Femur (tissue), 1 donor: ENCODE measurements around the gene CCDC102B.
"Not testable (repeated sequence)": the region's sequence is repeated elsewhere in the genome, so short reads cannot be mapped to it uniquely, and the experiment has no call there.

ENCODE experiments used
- DNase-seq: peaks from one replicate; pipeline ENCODE4 v3.0.0-alpha.2; 2017

Gene CCDC102B

GRCh38 chr18:68984342-68984741 lies 186.5 kb downstream of the CCDC102B start:
- no peak for DNase-seq

GRCh38 chr18:68985172-68985820 lies 187.4 kb downstream of the CCDC102B start:
- DNase-seq, result no peak

- DNase-seq, result no peak
Measured at GRCh38 chr18:68991286-68991685, 193.4 kb downstream of the CCDC102B start.

- DNase-seq, result no peak
Measured at GRCh38 chr18:68992719-68993482, 195.0 kb downstream of the CCDC102B start.

GRCh38 chr18:68995675-68996074 lies 197.8 kb downstream of the CCDC102B start:
- DNase-seq, result no peak

GRCh38 chr18:68997845-68998244 lies 200.0 kb downstream of the CCDC102B start:
- no peak for DNase-seq

GRCh38 chr18:69000366-69000765 lies 202.5 kb downstream of the CCDC102B start:
- DNase-seq, result no peak

- no peak for DNase-seq
Measured at GRCh38 chr18:69002233-69002632, 204.4 kb downstream of the CCDC102B start.

GRCh38 chr18:69006212-69006611 lies 208.3 kb downstream of the CCDC102B start:
- DNase-seq, result not testable (repeated sequence)

- no peak for DNase-seq
Measured at GRCh38 chr18:69008538-69008937, 210.7 kb downstream of the CCDC102B start.

- DNase-seq, result no peak
Measured at GRCh38 chr18:69021211-69021805, 223.4 kb downstream of the CCDC102B start.

GRCh38 chr18:69022426-69022825 lies 224.5 kb downstream of the CCDC102B start:
- no peak for DNase-seq

- DNase-seq, result no peak
Measured at GRCh38 chr18:69031571-69031970, 233.7 kb downstream of the CCDC102B start.

GRCh38 chr18:69032009-69032408 lies 234.1 kb downstream of the CCDC102B start:
- no peak for DNase-seq

GRCh38 chr18:69035756-69036155 lies 237.9 kb downstream of the CCDC102B start:
- DNase-seq, result no peak

- DNase-seq, result no peak
Measured at GRCh38 chr18:69044215-69044614, 246.3 kb downstream of the CCDC102B start.

- DNase-seq, result no peak
Measured at GRCh38 chr18:69064063-69064462, 266.2 kb downstream of the CCDC102B start.

- no peak for DNase-seq
Measured at GRCh38 chr18:69067048-69067447, 269.2 kb downstream of the CCDC102B start.

- no peak for DNase-seq
Measured at GRCh38 chr18:69071680-69072079, 273.8 kb downstream of the CCDC102B start.

- no peak for DNase-seq
Measured at GRCh38 chr18:69081846-69082245, 284.0 kb downstream of the CCDC102B start.

GRCh38 chr18:69082499-69082898 lies 284.6 kb downstream of the CCDC102B start:
- DNase-seq, result no peak

- no peak for DNase-seq
Measured at GRCh38 chr18:69085951-69086350, 288.1 kb downstream of the CCDC102B start.

- DNase-seq, result no peak
Measured at GRCh38 chr18:69088973-69089372, 291.1 kb downstream of the CCDC102B start.

GRCh38 chr18:69097349-69097748 lies 299.5 kb downstream of the CCDC102B start:
- DNase-seq, result no peak
